ENCODE results near the gene TSPAN33. TPM values are rescaled to one million over a fixed set of nuclear protein-coding genes. Genes with fewer than 3 reads are reported as not detected.

TSPAN33 gene
- total RNA-seq: 54.9 TPM
- 316 TPM for polyA plus RNA-seq (ENCODE audit: insufficient read depth, low read depth, low replicate concordance)
- long read RNA-seq, donor 1, transcript TSPAN33-201 (8 exons, 1,863 nt): major isoform, 20 of 31 reads
- long read RNA-seq, donor 1, partial matches to known transcripts: 10 of 31 reads
- long read RNA-seq, donor 1, other reads (novel, unspliced or antisense): 0 of 31 reads
- long read RNA-seq, donor 2, transcript TSPAN33-201 (8 exons, 1,863 nt): major isoform, 15 of 22 reads
- long read RNA-seq, donor 2, partial matches to known transcripts: 7 of 22 reads
- long read RNA-seq, donor 2, other reads (novel, unspliced or antisense): 0 of 22 reads
- long read RNA-seq, donor 3, transcript TSPAN33-201 (8 exons, 1,863 nt): major isoform, 18 of 19 reads
- long read RNA-seq, donor 3, partial matches to known transcripts: 0 of 19 reads
- long read RNA-seq, donor 3, other reads (novel, unspliced or antisense): 0 of 19 reads
- long read RNA-seq, donor 4, transcript TSPAN33-201 (8 exons, 1,863 nt): major isoform, 18 of 19 reads
- long read RNA-seq, donor 4, partial matches to known transcripts: 0 of 19 reads
- long read RNA-seq, donor 4, other reads (novel, unspliced or antisense): 0 of 19 reads
- long read RNA-seq, donor 5: 0 reads
- long read RNA-seq, donor 6, transcript TSPAN33-201 (8 exons, 1,863 nt): major isoform, 6 of 13 reads
- long read RNA-seq, donor 6, partial matches to known transcripts: 7 of 13 reads
- long read RNA-seq, donor 6, other reads (novel, unspliced or antisense): 0 of 13 reads
- long read RNA-seq, donor 7, transcript TSPAN33-201 (8 exons, 1,863 nt): major isoform, 85 of 115 reads
- long read RNA-seq, donor 7, partial matches to known transcripts: 22 of 115 reads
- long read RNA-seq, donor 7, other reads (novel, unspliced or antisense): 7 of 115 reads
- long read RNA-seq, donor 8, transcript TSPAN33-201 (8 exons, 1,863 nt): major isoform, 14 of 16 reads
- long read RNA-seq, donor 8, partial matches to known transcripts: 0 of 16 reads
- long read RNA-seq, donor 8, other reads (novel, unspliced or antisense): 0 of 16 reads
- long read RNA-seq, donor 9, transcript TSPAN33-201 (8 exons, 1,863 nt): major isoform, 12 of 12 reads
- long read RNA-seq, donor 9, partial matches to known transcripts: 0 of 12 reads
- long read RNA-seq, donor 9, other reads (novel, unspliced or antisense): 0 of 12 reads
- long read RNA-seq, donor 10, transcript TSPAN33-201 (8 exons, 1,863 nt): major isoform, 9 of 19 reads
- long read RNA-seq, donor 10, partial matches to known transcripts: 8 of 19 reads
- long read RNA-seq, donor 10, other reads (novel, unspliced or antisense): 0 of 19 reads

GRCh38 chr7:129144095-129144833, at the start of gene TSPAN33:
TSPAN33 (plus strand) TSS chr7:129144707; CDS start chr7:129144981, 274 bp downstream.
- no peak for TF ChIP-seq CTCF (IDR thresholded peaks at IDR 0.05; ENCODE audit: borderline replicate concordance, extremely low read depth, insufficient read depth)
- peak within 1 kb of the TSS; percentile 71 to 96 (median 85) for H3K4me3 ChIP-seq (ENCODE audit: low read length in 3 of 3)
- DNase-seq (peak; percentile 88 to 93 (median 92)), FAIRE-seq (no peak)
- peak within 1 kb of the TSS in 1 of 2 donors; percentile 23 for H3K27ac ChIP-seq (ENCODE audit: low read depth in 2 of 2, low read length in 2 of 2)
- intact Hi-C loops (cut with DNase I): no loop called here
- peak within 1 kb of the TSS in 2 of 3 donors; percentile 52 to 60 for H3K9ac ChIP-seq (ENCODE audit: low read length in 3 of 3)
- H3K4me1 ChIP-seq (ENCODE audit: control insufficient read depth in 2 of 3, insufficient read depth in 2 of 3, low read depth in 1 of 3, low read length in 3 of 3): peaks cover 0 to 14% (median 7%) of the 10 kb centered on the region in 3 donors
- H3K36me3 ChIP-seq (ENCODE audit: control insufficient read depth in 2 of 3, insufficient read depth in 3 of 3, low read length in 3 of 3): no peaks in the 10 kb centered on the region
- H3K27me3 ChIP-seq (ENCODE audit: control insufficient read depth, insufficient read depth, low read length): peaks cover 3% of the 10 kb centered on the region
- H3K9me3 ChIP-seq (ENCODE audit: control insufficient read depth in 2 of 3, insufficient read depth in 1 of 3, low read length in 3 of 3): no peaks in the 10 kb centered on the region

- no peak for FAIRE-seq
- no peaks in the 10 kb centered on the region for H3K27me3 ChIP-seq (ENCODE audit: control insufficient read depth, insufficient read depth, low read length)
- H3K4me3 ChIP-seq (ENCODE audit: low read length in 3 of 3): no peak overlapping the region
- no peak overlapping the region for H3K9ac ChIP-seq (ENCODE audit: low read length in 3 of 3)
- H3K4me1 ChIP-seq (ENCODE audit: control insufficient read depth in 2 of 3, insufficient read depth in 2 of 3, low read depth in 1 of 3, low read length in 3 of 3): peaks cover 0 to 10% (median 9%) of the 10 kb centered on the region in 3 donors
- intact Hi-C loops (cut with DNase I): no loop called here
- no peaks in the 10 kb centered on the region for H3K36me3 ChIP-seq (ENCODE audit: control insufficient read depth in 2 of 3, insufficient read depth in 3 of 3, low read length in 3 of 3)
- DNase-seq: no peak
- no peak overlapping the region for H3K27ac ChIP-seq (ENCODE audit: low read depth in 2 of 2, low read length in 2 of 2)
- no peaks in the 10 kb centered on the region for H3K9me3 ChIP-seq (ENCODE audit: control insufficient read depth in 2 of 3, insufficient read depth in 1 of 3, low read length in 3 of 3)
- TF ChIP-seq CTCF (IDR thresholded peaks at IDR 0.05; ENCODE audit: borderline replicate concordance, extremely low read depth, insufficient read depth): no peak
Observed at GRCh38 chr7:129095258-129095657, 49.2 kb upstream of the TSPAN33 start.

- Histone ChIP-seq H3K9me3 (ENCODE audit: control insufficient read depth in 2 of 3, insufficient read depth in 1 of 3, low read length in 3 of 3) (no peaks in the 10 kb centered on the region), H3K36me3 (ENCODE audit: control insufficient read depth in 2 of 3, insufficient read depth in 3 of 3, low read length in 3 of 3) (no peaks in the 10 kb centered on the region), H3K27ac (ENCODE audit: low read depth in 2 of 2, low read length in 2 of 2) (peak overlapping the region; percentile 29 to 61), H3K4me3 (ENCODE audit: low read length in 3 of 3) (no peak overlapping the region), H3K9ac (ENCODE audit: low read length in 3 of 3) (no peak overlapping the region), H3K27me3 (ENCODE audit: control insufficient read depth, insufficient read depth, low read length) (no peaks in the 10 kb centered on the region), H3K4me1 (ENCODE audit: control insufficient read depth in 2 of 3, insufficient read depth in 2 of 3, low read depth in 1 of 3, low read length in 3 of 3) (peaks cover 11 to 37% (median 34%) of the 10 kb centered on the region in 3 donors)
- DNase-seq: peak in 2 of 5 donors; percentile 28 to 39
- TF ChIP-seq CTCF (IDR thresholded peaks at IDR 0.05; ENCODE audit: borderline replicate concordance, extremely low read depth, insufficient read depth): no peak
- no peak for FAIRE-seq
- intact Hi-C loops (cut with DNase I): no loop called here
Observed at GRCh38 chr7:129098409-129099084, 46.0 kb upstream of the TSPAN33 start.
